Fibroblast of lung (primary cell): Measurements from ENCODE around the gene SLC33A1. TPM values are rescaled to one million over a fixed set of nuclear protein-coding genes. Genes with fewer than 3 reads are reported as not detected.

Source experiments
- DNase-seq, 2 donors: peaks; one replicate each; pipeline versions ENCODE4 v3.0.0 to v3.0.0-alpha.2; 2010; ENCODE audit warnings: low read depth in 2 of 2
- H2AFZ ChIP-seq: 2 replicates; pipeline ENCODE4 v1.5.1; 2012; ENCODE audit warnings: low read length, control low read depth, inconsistent platforms
- H3K27ac ChIP-seq: 2 replicates; pipeline ENCODE4 v1.5.1; 2011; ENCODE audit warnings: low read length, control low read depth; ENCODE audit not compliant: insufficient read depth
- H3K27me3 ChIP-seq: 2 replicates; pipeline ENCODE4 v1.5.1; 2011; ENCODE audit warnings: mild to moderate bottlenecking, low read length; ENCODE audit not compliant: control insufficient read depth, insufficient read depth
- H3K36me3 ChIP-seq: 2 replicates; pipeline ENCODE4 v1.5.1; 2011; ENCODE audit warnings: low read length; ENCODE audit not compliant: control insufficient read depth, insufficient read depth
- H3K4me1 ChIP-seq: 2 replicates; pipeline ENCODE4 v1.5.1; 2011; ENCODE audit warnings: low read length; ENCODE audit not compliant: control insufficient read depth, insufficient read depth; ENCODE audit errors: extremely low read depth
- H3K4me2 ChIP-seq: 2 replicates; pipeline ENCODE4 v1.5.1; 2011; ENCODE audit warnings: low read length, control low read depth; ENCODE audit not compliant: insufficient read depth; ENCODE audit errors: extremely low read depth
- H3K4me3 ChIP-seq, 4 experiments: fragments of 200-600 bp in 1 of 4; sonication (generic) in 1 of 4; replicated peaks in 1 of 4; 2 replicates each; pipeline ENCODE4 v1.5.1; 2011 to 2016; ENCODE audit warnings: low read length in 4 of 4, low read depth in 3 of 4, mild to moderate bottlenecking in 3 of 4, control low read depth in 2 of 4, inconsistent platforms in 1 of 4, mixed read lengths in 1 of 4; ENCODE audit not compliant: insufficient read depth in 1 of 4; ENCODE audit errors: control extremely low read depth in 1 of 4
- H3K79me2 ChIP-seq: 2 replicates; pipeline ENCODE4 v1.5.1; 2012; ENCODE audit warnings: mild to moderate bottlenecking, low read length, inconsistent platforms; ENCODE audit not compliant: control insufficient read depth, insufficient read depth
- H3K9ac ChIP-seq: 2 replicates; pipeline ENCODE4 v1.5.1; 2011; ENCODE audit warnings: mild to moderate bottlenecking, low read length, control low read depth; ENCODE audit not compliant: insufficient read depth
- H3K9me3 ChIP-seq: 2 replicates; pipeline ENCODE4 v1.5.1; 2012; ENCODE audit warnings: low read depth, low read length; ENCODE audit not compliant: control insufficient read depth, insufficient read depth
- H4K20me1 ChIP-seq: 2 replicates; pipeline ENCODE4 v1.5.1; 2011; ENCODE audit warnings: low read length; ENCODE audit not compliant: control insufficient read depth, insufficient read depth; ENCODE audit errors: extremely low read depth
- EZH2 ChIP-seq: IDR thresholded peaks from 2 replicates; pipeline ENCODE4 v1.5.1; 2012; ENCODE audit warnings: low read length, control low read depth, mild to moderate bottlenecking; ENCODE audit errors: missing control alignments
- polyA plus RNA-seq, 2 donors: library from polyadenylated mRNA; depleted of rRNA in 1 of 2; stranded (reverse) in 1 of 2; unstranded in 1 of 2; fragments of >200 nt; gene quantifications; 2 replicates each; pipeline ENCODE4 v1.2.1, GENCODE V29; 2011 to 2012; ENCODE audit warnings: missing spikeins in 1 of 2
- total RNA-seq: library from RNA; depleted of rRNA; stranded (reverse); fragments of >200 nt; gene quantifications from 2 replicates; pipeline ENCODE4 v1.2.1, GENCODE V29; 2014
- TF ChIP-seq, protein P1 (sequence below), 2 donors: IDR thresholded peaks in 1 of 2; conservative IDR thresholded peaks in 1 of 2; 1 replicate in 1 of 2; 2 replicates in 1 of 2; pipeline ENCODE4 v1.5.1; 2011 to 2012; ENCODE audit warnings: low read length in 2 of 2, control low read depth in 1 of 2, inconsistent platforms in 1 of 2, low read depth in 1 of 2, mild to moderate bottlenecking in 1 of 2

SLC33A1 gene
- total and polyA plus RNA-seq, 2 donors (not counting 1 experiment from before 2014, with no cell fraction given) = 21.5 to 22.7 TPM

DNA sequence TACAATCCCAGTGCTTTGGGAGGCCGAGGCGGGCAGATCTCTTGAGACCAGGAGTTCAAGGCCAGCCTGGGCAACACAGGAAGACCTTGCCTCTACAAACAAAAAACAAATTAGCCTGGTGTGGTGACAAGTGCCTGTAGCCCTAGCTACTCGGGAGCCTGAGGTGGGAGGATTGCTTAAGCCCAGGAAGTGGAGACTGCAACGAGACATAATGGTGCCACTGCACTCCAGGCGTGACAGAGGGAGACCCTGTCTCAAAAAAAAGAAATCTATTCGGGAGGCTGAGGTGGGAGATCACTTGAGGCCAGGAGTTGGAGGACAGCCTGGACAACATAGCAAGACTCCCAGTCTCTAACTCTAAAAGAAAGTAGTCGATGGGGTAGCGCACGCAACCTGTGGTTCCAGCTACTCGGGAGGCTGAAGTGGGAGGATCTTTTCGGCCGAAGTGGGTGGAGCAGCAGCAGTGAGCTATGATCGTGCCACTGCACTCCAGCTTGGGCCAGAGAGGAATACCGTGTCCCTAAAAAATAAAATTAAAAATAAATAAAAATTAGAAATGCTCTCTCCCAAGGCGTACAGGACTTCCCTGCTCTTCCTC is 48.9 kb downstream of the SLC33A1 start:
- Histone ChIP-seq H3K4me3 (peak overlapping the region; percentile 54 to 78 (median 61)), H3K79me2 (no peaks in the 10 kb centered on the region), H3K4me1 (no peaks in the 10 kb centered on the region), H3K27ac (no peak overlapping the region), H4K20me1 (no peaks in the 10 kb centered on the region), H2AFZ (peak overlapping the region; percentile 93), H3K36me3 (no peaks in the 10 kb centered on the region), H3K27me3 (no peaks in the 10 kb centered on the region), H3K9me3 (no peaks in the 10 kb centered on the region), H3K4me2 (peak overlapping the region; percentile 69), H3K9ac (peak overlapping the region; percentile 77)
- TF ChIP-seq EZH2 = no peak
- TF ChIP-seq, protein P1, sequence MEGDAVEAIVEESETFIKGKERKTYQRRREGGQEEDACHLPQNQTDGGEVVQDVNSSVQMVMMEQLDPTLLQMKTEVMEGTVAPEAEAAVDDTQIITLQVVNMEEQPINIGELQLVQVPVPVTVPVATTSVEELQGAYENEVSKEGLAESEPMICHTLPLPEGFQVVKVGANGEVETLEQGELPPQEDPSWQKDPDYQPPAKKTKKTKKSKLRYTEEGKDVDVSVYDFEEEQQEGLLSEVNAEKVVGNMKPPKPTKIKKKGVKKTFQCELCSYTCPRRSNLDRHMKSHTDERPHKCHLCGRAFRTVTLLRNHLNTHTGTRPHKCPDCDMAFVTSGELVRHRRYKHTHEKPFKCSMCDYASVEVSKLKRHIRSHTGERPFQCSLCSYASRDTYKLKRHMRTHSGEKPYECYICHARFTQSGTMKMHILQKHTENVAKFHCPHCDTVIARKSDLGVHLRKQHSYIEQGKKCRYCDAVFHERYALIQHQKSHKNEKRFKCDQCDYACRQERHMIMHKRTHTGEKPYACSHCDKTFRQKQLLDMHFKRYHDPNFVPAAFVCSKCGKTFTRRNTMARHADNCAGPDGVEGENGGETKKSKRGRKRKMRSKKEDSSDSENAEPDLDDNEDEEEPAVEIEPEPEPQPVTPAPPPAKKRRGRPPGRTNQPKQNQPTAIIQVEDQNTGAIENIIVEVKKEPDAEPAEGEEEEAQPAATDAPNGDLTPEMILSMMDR (conservative IDR thresholded peaks at IDR 0.05 in 1 of 2, IDR thresholded peaks at IDR 0.05 in 1 of 2; ENCODE audit: low read depth in 1 of 2, low read length in 2 of 2) = no peak
- no peak for DNase-seq

DNA sequence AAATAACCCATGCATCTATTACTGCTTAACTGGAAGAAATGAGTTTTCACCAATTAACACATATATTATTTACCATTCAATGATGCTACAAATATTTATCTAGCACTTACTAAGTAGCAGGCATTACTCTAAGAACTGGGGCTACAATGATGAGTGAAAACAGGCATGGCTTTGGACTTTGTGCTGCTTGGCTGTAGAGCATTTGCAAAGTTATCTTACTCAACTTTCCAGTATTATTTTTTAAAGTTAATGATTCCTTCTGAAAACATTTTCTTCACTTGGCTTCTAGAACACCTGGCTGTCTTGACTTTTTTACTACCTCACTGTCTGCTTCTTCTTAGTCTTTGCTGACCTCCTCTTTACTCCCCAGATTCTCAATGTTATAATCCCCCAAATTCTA is 49.9 kb downstream of the SLC33A1 start:
- no peak overlapping the region for H3K27ac ChIP-seq
- H3K79me2 ChIP-seq = no peaks in the 10 kb centered on the region
- H3K9ac ChIP-seq = no peak overlapping the region
- H3K36me3 ChIP-seq = no peaks in the 10 kb centered on the region
- no peaks in the 10 kb centered on the region for H3K4me1 ChIP-seq
- H4K20me1 ChIP-seq = no peaks in the 10 kb centered on the region
- no peak overlapping the region for H2AFZ ChIP-seq
- no peak overlapping the region for H3K4me2 ChIP-seq
- H3K9me3 ChIP-seq = no peaks in the 10 kb centered on the region
- TF ChIP-seq EZH2 = no peak
- TF ChIP-seq, protein P1 (conservative IDR thresholded peaks at IDR 0.05 in 1 of 2, IDR thresholded peaks at IDR 0.05 in 1 of 2; ENCODE audit: low read depth in 1 of 2, low read length in 2 of 2) = no peak
- DNase-seq = no peak
- H3K27me3 ChIP-seq = no peaks in the 10 kb centered on the region
- no peak overlapping the region for H3K4me3 ChIP-seq

DNA sequence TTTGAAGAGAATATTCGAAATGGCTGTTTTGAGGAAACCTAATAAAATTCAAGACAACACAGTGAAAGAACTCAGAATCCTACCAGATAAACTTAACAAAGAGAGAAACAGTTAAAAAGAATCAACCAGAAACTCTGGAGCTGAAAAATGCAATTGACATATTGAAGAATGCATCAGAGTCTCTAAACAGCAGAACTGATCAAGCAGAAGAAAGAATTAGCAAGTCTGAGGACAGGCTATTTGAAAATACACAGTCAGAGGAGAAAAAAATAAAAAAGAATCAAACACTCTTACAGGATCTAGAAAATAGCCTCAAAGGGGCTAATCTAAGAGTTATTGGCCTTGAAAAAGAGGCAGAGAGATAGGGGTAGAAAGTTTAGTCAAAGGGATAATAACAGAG is 61.7 kb downstream of the SLC33A1 start:
- Histone ChIP-seq H3K9ac (no peak overlapping the region), H2AFZ (no peak overlapping the region), H3K36me3 (no peaks in the 10 kb centered on the region), H3K4me1 (no peaks in the 10 kb centered on the region), H3K4me2 (no peak overlapping the region), H3K27ac (no peak overlapping the region), H3K4me3 (no peak overlapping the region), H3K9me3 (no peaks in the 10 kb centered on the region), H4K20me1 (no peaks in the 10 kb centered on the region), H3K27me3 (no peaks in the 10 kb centered on the region), H3K79me2 (no peaks in the 10 kb centered on the region)
- no peak for DNase-seq
- no peak for TF ChIP-seq EZH2
- TF ChIP-seq, protein P1 (conservative IDR thresholded peaks at IDR 0.05 in 1 of 2, IDR thresholded peaks at IDR 0.05 in 1 of 2; ENCODE audit: low read depth in 1 of 2, low read length in 2 of 2) = no peak
